GM13976 (cell line): ENCODE results near the gene DDA1.

ENCODE experiments used
- DNase-seq: peaks from one replicate; pipeline ENCODE4 v3.0.0; 2012; ENCODE audit warnings: low spot score
- CTCF ChIP-seq: IDR thresholded peaks from 2 replicates; pipeline ENCODE4 v1.5.1; 2012; ENCODE audit warnings: borderline replicate concordance, mild to moderate bottlenecking; ENCODE audit not compliant: insufficient read depth; ENCODE audit errors: extremely low read depth, missing control alignments, control extremely low read depth
- in situ Hi-C: fragments of 300-500 bp; cut with MboI; formaldehyde crosslinking; loops from one replicate; pipeline ENCODE4 v1.12.0; 2022; ENCODE audit warnings: low sequenced_read_pairs, mixed read lengths, inconsistent platforms; ENCODE audit not compliant: unreplicated experiment

DDA1 gene

GRCh38 chr19:17365361-17365760, 56.0 kb downstream of the DDA1 start:
- in situ Hi-C loops: no loop called here

GRCh38 chr19:17370026-17370587, 60.7 kb downstream of the DDA1 start:
- in situ Hi-C loops: no loop called here
- no peak for TF ChIP-seq CTCF
- peak; percentile 68 for DNase-seq

More at GRCh38 chr19:17365361-17365760, 56.0 kb downstream of the DDA1 start:
- no peak for TF ChIP-seq CTCF
- no peak for DNase-seq
